NCI-H1930 (cell line): Measurements from ENCODE around the gene IFT122.
"Not testable (repeated sequence)": the region's sequence is repeated elsewhere in the genome, so short reads cannot be mapped to it uniquely, and the experiment has no call there.

Source experiments
- DNase-seq, 2 experiments: peaks; one replicate each; lab custom pipeline; 2025; lab: John Stamatoyannopoulos, UW

The IFT122 gene

GRCh38 chr3:129474984-129475804 lies 35.2 kb downstream of the IFT122 start:
- no peak for DNase-seq

GRCh38 chr3:129475863-129476262 lies 35.8 kb downstream of the IFT122 start:
- no peak for DNase-seq

GRCh38 chr3:129476586-129476985 lies 36.6 kb downstream of the IFT122 start:
- no peak for DNase-seq

- not testable (repeated sequence) for DNase-seq
Measured at GRCh38 chr3:129481225-129481765, 41.3 kb downstream of the IFT122 start.

- DNase-seq, result no peak
Measured at GRCh38 chr3:129481766-129482332, 41.8 kb downstream of the IFT122 start.

GRCh38 chr3:129482721-129483120 lies 42.7 kb downstream of the IFT122 start:
- DNase-seq, result no peak

- no peak for DNase-seq
Measured at GRCh38 chr3:129483870-129484269, 43.8 kb downstream of the IFT122 start.

- not testable (repeated sequence) for DNase-seq
Measured at GRCh38 chr3:129485146-129485545, 45.1 kb downstream of the IFT122 start.

GRCh38 chr3:129485721-129486663 lies 46.0 kb downstream of the IFT122 start:
- no peak for DNase-seq

- no peak for DNase-seq
Measured at GRCh38 chr3:129486664-129487035, 46.6 kb downstream of the IFT122 start.

- no peak for DNase-seq
Measured at GRCh38 chr3:129487183-129487867, 47.3 kb downstream of the IFT122 start.

- DNase-seq, result not testable (repeated sequence)
Measured at GRCh38 chr3:129487868-129488335, 47.9 kb downstream of the IFT122 start.

GRCh38 chr3:129489258-129489657 lies 49.2 kb downstream of the IFT122 start:
- DNase-seq, result not testable (repeated sequence)

GRCh38 chr3:129490273-129490675 lies 50.2 kb downstream of the IFT122 start:
- DNase-seq, result peak; percentile 16 to 27

GRCh38 chr3:129491077-129491476 lies 51.1 kb downstream of the IFT122 start:
- not testable (repeated sequence) for DNase-seq

GRCh38 chr3:129491794-129492193 lies 51.8 kb downstream of the IFT122 start:
- DNase-seq, result no peak

- no peak for DNase-seq
Measured at GRCh38 chr3:129492691-129493090, 52.7 kb downstream of the IFT122 start.

GRCh38 chr3:129493206-129493605 lies 53.2 kb downstream of the IFT122 start:
- no peak for DNase-seq

- DNase-seq, result not testable (repeated sequence)
Measured at GRCh38 chr3:129494499-129494898, 54.5 kb downstream of the IFT122 start.

- not testable (repeated sequence) for DNase-seq
Measured at GRCh38 chr3:129495006-129495639, 55.1 kb downstream of the IFT122 start.

- DNase-seq, result not testable (repeated sequence)
Measured at GRCh38 chr3:129497876-129498275, 57.9 kb downstream of the IFT122 start.
